ENCODE measurements around the gene UGT8.

UGT8 gene

DNA sequence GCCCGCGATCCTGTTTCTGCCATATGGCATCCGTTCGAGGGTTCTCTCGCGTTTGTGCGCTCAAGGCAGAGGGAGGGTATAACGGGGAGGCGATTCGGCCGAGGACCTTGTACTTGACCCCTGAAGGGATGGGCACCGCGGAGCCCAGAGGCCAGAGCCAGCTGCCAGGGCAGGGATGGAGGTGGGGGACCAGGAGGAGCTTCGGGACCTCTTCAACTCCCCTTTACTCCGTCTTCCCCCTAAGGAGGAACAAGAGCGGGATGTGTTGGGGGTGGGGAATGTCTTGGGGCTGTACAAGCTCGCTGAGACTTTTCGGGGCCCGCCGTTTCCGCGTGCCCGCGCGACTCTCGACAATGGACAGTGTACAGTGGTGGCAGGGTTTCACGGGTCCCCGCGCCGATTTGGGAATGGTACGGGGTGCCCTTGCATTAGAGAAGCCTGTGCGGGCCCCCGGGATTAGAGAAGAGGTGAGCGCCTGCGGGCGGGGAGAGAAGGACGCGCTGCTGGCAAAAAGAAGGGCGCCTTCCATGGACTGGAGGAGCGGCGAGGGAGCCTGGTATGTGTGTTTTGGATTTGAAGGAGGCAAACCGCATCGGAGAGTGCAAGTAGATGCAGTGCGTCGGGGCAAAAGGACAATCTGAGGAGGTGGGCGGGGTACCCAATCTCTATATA, 760 bp downstream of the UGT8 start:
- peak overlapping the region; percentile 79; the same call in 1 of the 2 replicates for H3K27ac ChIP-seq (ENCODE audit: extremely low read depth, low read depth, low read length)
- ChIA-PET CTCF (no interaction called here), POLR2A (no interaction called here)
- H3K4me3 ChIP-seq (ENCODE audit: low read depth, low read length) = peak overlapping the region; percentile 79
- no peaks in the 10 kb centered on the region for H3K9me3 ChIP-seq (ENCODE audit: control insufficient read depth, insufficient read depth, low read depth, low read length)
- peaks cover 4% of the 10 kb centered on the region; the same call in 1 of the 2 replicates for H3K4me1 ChIP-seq (ENCODE audit: control insufficient read depth, insufficient read depth, low read length)
- no peaks in the 10 kb centered on the region for H3K36me3 ChIP-seq (ENCODE audit: control insufficient read depth in 2 of 2, insufficient read depth in 1 of 2, low read length in 2 of 2)
- no peak for TF ChIP-seq ZNF530 (tag by site-specific recombination; IDR thresholded peaks at IDR 0.05; ENCODE audit: low read depth)
- TF ChIP-seq, protein P1, sequence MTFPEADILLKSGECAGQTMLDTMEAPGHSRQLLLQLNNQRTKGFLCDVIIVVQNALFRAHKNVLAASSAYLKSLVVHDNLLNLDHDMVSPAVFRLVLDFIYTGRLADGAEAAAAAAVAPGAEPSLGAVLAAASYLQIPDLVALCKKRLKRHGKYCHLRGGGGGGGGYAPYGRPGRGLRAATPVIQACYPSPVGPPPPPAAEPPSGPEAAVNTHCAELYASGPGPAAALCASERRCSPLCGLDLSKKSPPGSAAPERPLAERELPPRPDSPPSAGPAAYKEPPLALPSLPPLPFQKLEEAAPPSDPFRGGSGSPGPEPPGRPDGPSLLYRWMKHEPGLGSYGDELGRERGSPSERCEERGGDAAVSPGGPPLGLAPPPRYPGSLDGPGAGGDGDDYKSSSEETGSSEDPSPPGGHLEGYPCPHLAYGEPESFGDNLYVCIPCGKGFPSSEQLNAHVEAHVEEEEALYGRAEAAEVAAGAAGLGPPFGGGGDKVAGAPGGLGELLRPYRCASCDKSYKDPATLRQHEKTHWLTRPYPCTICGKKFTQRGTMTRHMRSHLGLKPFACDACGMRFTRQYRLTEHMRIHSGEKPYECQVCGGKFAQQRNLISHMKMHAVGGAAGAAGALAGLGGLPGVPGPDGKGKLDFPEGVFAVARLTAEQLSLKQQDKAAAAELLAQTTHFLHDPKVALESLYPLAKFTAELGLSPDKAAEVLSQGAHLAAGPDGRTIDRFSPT (tag by site-specific recombination; IDR thresholded peaks at IDR 0.05) = no peak
- TF ChIP-seq OSR2 (tag by site-specific recombination; IDR thresholded peaks at IDR 0.05) = no peak
- TF ChIP-seq ZNF549 (tag by site-specific recombination; IDR thresholded peaks at IDR 0.05) = no peak
- no peak for TF ChIP-seq ZNF48 (tag by site-specific recombination; IDR thresholded peaks at IDR 0.05)
- no peak for TF ChIP-seq ZNF112 (tag by site-specific recombination; IDR thresholded peaks at IDR 0.05)
- no peak for TF ChIP-seq ZNF23 (tag by site-specific recombination; IDR thresholded peaks at IDR 0.05; ENCODE audit: borderline replicate concordance)
- TF ChIP-seq SCRT2 (tag by site-specific recombination; IDR thresholded peaks at IDR 0.05) = no peak
- TF ChIP-seq REPIN1 (tag by site-specific recombination; IDR thresholded peaks at IDR 0.05; ENCODE audit: low read depth) = no peak
- TF ChIP-seq, protein P2, sequence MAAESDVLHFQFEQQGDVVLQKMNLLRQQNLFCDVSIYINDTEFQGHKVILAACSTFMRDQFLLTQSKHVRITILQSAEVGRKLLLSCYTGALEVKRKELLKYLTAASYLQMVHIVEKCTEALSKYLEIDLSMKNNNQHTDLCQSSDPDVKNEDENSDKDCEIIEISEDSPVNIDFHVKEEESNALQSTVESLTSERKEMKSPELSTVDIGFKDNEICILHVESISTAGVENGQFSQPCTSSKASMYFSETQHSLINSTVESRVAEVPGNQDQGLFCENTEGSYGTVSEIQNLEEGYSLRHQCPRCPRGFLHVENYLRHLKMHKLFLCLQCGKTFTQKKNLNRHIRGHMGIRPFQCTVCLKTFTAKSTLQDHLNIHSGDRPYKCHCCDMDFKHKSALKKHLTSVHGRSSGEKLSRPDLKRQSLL (tag by site-specific recombination; IDR thresholded peaks at IDR 0.05) = no peak
- TF ChIP-seq ZNF529 (tag by site-specific recombination; IDR thresholded peaks at IDR 0.05; ENCODE audit: insufficient replicate concordance) = no peak
- TF ChIP-seq, protein P3, sequence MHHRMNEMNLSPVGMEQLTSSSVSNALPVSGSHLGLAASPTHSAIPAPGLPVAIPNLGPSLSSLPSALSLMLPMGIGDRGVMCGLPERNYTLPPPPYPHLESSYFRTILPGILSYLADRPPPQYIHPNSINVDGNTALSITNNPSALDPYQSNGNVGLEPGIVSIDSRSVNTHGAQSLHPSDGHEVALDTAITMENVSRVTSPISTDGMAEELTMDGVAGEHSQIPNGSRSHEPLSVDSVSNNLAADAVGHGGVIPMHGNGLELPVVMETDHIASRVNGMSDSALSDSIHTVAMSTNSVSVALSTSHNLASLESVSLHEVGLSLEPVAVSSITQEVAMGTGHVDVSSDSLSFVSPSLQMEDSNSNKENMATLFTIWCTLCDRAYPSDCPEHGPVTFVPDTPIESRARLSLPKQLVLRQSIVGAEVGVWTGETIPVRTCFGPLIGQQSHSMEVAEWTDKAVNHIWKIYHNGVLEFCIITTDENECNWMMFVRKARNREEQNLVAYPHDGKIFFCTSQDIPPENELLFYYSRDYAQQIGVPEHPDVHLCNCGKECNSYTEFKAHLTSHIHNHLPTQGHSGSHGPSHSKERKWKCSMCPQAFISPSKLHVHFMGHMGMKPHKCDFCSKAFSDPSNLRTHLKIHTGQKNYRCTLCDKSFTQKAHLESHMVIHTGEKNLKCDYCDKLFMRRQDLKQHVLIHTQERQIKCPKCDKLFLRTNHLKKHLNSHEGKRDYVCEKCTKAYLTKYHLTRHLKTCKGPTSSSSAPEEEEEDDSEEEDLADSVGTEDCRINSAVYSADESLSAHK (tag by site-specific recombination; IDR thresholded peaks at IDR 0.05) = no peak
- no peak for TF ChIP-seq KLF9 (tag by site-specific recombination; IDR thresholded peaks at IDR 0.05; ENCODE audit: low read depth)
- TF ChIP-seq ZNF184 (tag by site-specific recombination; IDR thresholded peaks at IDR 0.05) = no peak
- TF ChIP-seq, protein P4, sequence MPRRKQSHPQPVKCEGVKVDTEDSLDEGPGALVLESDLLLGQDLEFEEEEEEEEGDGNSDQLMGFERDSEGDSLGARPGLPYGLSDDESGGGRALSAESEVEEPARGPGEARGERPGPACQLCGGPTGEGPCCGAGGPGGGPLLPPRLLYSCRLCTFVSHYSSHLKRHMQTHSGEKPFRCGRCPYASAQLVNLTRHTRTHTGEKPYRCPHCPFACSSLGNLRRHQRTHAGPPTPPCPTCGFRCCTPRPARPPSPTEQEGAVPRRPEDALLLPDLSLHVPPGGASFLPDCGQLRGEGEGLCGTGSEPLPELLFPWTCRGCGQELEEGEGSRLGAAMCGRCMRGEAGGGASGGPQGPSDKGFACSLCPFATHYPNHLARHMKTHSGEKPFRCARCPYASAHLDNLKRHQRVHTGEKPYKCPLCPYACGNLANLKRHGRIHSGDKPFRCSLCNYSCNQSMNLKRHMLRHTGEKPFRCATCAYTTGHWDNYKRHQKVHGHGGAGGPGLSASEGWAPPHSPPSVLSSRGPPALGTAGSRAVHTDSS (tag by site-specific recombination; IDR thresholded peaks at IDR 0.05) = no peak
- TF ChIP-seq, protein P5, sequence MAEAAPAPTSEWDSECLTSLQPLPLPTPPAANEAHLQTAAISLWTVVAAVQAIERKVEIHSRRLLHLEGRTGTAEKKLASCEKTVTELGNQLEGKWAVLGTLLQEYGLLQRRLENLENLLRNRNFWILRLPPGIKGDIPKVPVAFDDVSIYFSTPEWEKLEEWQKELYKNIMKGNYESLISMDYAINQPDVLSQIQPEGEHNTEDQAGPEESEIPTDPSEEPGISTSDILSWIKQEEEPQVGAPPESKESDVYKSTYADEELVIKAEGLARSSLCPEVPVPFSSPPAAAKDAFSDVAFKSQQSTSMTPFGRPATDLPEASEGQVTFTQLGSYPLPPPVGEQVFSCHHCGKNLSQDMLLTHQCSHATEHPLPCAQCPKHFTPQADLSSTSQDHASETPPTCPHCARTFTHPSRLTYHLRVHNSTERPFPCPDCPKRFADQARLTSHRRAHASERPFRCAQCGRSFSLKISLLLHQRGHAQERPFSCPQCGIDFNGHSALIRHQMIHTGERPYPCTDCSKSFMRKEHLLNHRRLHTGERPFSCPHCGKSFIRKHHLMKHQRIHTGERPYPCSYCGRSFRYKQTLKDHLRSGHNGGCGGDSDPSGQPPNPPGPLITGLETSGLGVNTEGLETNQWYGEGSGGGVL (tag by site-specific recombination; IDR thresholded peaks at IDR 0.05) = peak; percentile 49; the same call in 1 of the 2 replicates
- TF ChIP-seq GFI1B (tag by site-specific recombination; IDR thresholded peaks at IDR 0.05) = no peak
- no peak for TF ChIP-seq ZNF16 (tag by site-specific recombination; IDR thresholded peaks at IDR 0.05; ENCODE audit: low read depth)
- TF ChIP-seq ZNF600 (tag by site-specific recombination; IDR thresholded peaks at IDR 0.05) = no peak
- no peak for TF ChIP-seq ZNF654 (tag by site-specific recombination; IDR thresholded peaks at IDR 0.05; ENCODE audit: low read depth)
- no peak for TF ChIP-seq ZNF670 (tag by site-specific recombination; IDR thresholded peaks at IDR 0.05; ENCODE audit: low read depth)
- TF ChIP-seq ZSCAN30 (tag by site-specific recombination; IDR thresholded peaks at IDR 0.05) = no peak
- TF ChIP-seq ZNF354C (tag by site-specific recombination; IDR thresholded peaks at IDR 0.05; ENCODE audit: borderline replicate concordance, low read depth) = no peak
- TF ChIP-seq ZNF132 (tag by site-specific recombination; IDR thresholded peaks at IDR 0.05; ENCODE audit: borderline replicate concordance) = no peak
- TF ChIP-seq ZNF701 (tag by site-specific recombination; IDR thresholded peaks at IDR 0.05) = no peak
- TF ChIP-seq, protein P6, sequence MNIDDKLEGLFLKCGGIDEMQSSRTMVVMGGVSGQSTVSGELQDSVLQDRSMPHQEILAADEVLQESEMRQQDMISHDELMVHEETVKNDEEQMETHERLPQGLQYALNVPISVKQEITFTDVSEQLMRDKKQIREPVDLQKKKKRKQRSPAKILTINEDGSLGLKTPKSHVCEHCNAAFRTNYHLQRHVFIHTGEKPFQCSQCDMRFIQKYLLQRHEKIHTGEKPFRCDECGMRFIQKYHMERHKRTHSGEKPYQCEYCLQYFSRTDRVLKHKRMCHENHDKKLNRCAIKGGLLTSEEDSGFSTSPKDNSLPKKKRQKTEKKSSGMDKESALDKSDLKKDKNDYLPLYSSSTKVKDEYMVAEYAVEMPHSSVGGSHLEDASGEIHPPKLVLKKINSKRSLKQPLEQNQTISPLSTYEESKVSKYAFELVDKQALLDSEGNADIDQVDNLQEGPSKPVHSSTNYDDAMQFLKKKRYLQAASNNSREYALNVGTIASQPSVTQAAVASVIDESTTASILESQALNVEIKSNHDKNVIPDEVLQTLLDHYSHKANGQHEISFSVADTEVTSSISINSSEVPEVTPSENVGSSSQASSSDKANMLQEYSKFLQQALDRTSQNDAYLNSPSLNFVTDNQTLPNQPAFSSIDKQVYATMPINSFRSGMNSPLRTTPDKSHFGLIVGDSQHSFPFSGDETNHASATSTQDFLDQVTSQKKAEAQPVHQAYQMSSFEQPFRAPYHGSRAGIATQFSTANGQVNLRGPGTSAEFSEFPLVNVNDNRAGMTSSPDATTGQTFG (tag by site-specific recombination; IDR thresholded peaks at IDR 0.05; ENCODE audit: borderline replicate concordance) = no peak
- TF ChIP-seq ZBTB1 (tag by site-specific recombination; IDR thresholded peaks at IDR 0.05) = no peak

Data from HEK293 (cell line).